ENCODE data around the gene CEBPZ.

CEBPZ gene

GRCh38 chr2:37250869-37251740 is 19.7 kb upstream of the CEBPZ start:
- Histone ChIP-seq H3K36me3 (ENCODE audit: insufficient read depth, low read length) (peaks cover 91% of the 10 kb centered on the region), H3K4me2 (ENCODE audit: low read depth, low read length, poor library complexity, severe bottlenecking) (no peak overlapping the region), H3F3A (ENCODE audit: low read depth) (no peaks in the 10 kb centered on the region), H3K4me3 (ENCODE audit: low read length, poor library complexity, severe bottlenecking) (no peak overlapping the region), H3K27me3 (ENCODE audit: insufficient read depth, low read length, poor library complexity, severe bottlenecking) (no peaks in the 10 kb centered on the region), H3K79me2 (ENCODE audit: insufficient read depth, low read length) (no peaks in the 10 kb centered on the region), H3K9ac (ENCODE audit: low read depth, low read length, poor library complexity, severe bottlenecking) (no peak overlapping the region), H4K20me1 (ENCODE audit: insufficient read depth, low read length, poor library complexity, severe bottlenecking) (no peaks in the 10 kb centered on the region), H2AFZ (ENCODE audit: low read length) (no peak overlapping the region), H3K9me2 (replicated peaks; ENCODE audit: low read depth, low read length) (no peaks in the 10 kb centered on the region), H3K9me3 (ENCODE audit: insufficient read depth, low read depth, low read length) (no peaks in the 10 kb centered on the region), H3K4me1 (ENCODE audit: insufficient read depth, low read length, poor library complexity, severe bottlenecking) (no peaks in the 10 kb centered on the region)
- TF ChIP-seq, protein P1, sequence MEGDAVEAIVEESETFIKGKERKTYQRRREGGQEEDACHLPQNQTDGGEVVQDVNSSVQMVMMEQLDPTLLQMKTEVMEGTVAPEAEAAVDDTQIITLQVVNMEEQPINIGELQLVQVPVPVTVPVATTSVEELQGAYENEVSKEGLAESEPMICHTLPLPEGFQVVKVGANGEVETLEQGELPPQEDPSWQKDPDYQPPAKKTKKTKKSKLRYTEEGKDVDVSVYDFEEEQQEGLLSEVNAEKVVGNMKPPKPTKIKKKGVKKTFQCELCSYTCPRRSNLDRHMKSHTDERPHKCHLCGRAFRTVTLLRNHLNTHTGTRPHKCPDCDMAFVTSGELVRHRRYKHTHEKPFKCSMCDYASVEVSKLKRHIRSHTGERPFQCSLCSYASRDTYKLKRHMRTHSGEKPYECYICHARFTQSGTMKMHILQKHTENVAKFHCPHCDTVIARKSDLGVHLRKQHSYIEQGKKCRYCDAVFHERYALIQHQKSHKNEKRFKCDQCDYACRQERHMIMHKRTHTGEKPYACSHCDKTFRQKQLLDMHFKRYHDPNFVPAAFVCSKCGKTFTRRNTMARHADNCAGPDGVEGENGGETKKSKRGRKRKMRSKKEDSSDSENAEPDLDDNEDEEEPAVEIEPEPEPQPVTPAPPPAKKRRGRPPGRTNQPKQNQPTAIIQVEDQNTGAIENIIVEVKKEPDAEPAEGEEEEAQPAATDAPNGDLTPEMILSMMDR (conservative IDR thresholded peaks at IDR 0.05; ENCODE audit: low read length), result no peak
- TF ChIP-seq EZH2phosphoT487 (IDR thresholded peaks at IDR 0.05; ENCODE audit: borderline replicate concordance), result no peak

GRCh38 chr2:37246205-37246604 is 14.8 kb upstream of the CEBPZ start:
- H3K4me2 ChIP-seq (ENCODE audit: low read depth, low read length, poor library complexity, severe bottlenecking), result no peak overlapping the region
- no peaks in the 10 kb centered on the region for H3K27me3 ChIP-seq (ENCODE audit: insufficient read depth, low read length, poor library complexity, severe bottlenecking)
- no peak overlapping the region for H3K4me3 ChIP-seq (ENCODE audit: low read length, poor library complexity, severe bottlenecking)
- H4K20me1 ChIP-seq (ENCODE audit: insufficient read depth, low read length, poor library complexity, severe bottlenecking), result no peaks in the 10 kb centered on the region
- no peaks in the 10 kb centered on the region for H3K9me3 ChIP-seq (ENCODE audit: insufficient read depth, low read depth, low read length)
- no peak overlapping the region for H3K9ac ChIP-seq (ENCODE audit: low read depth, low read length, poor library complexity, severe bottlenecking)
- TF ChIP-seq, protein P1 (conservative IDR thresholded peaks at IDR 0.05; ENCODE audit: low read length), result no peak
- TF ChIP-seq EZH2phosphoT487 (IDR thresholded peaks at IDR 0.05; ENCODE audit: borderline replicate concordance), result no peak
- no peaks in the 10 kb centered on the region for H3K79me2 ChIP-seq (ENCODE audit: insufficient read depth, low read length)
- H3K4me1 ChIP-seq (ENCODE audit: insufficient read depth, low read length, poor library complexity, severe bottlenecking), result no peaks in the 10 kb centered on the region
- no peaks in the 10 kb centered on the region for H3K9me2 ChIP-seq (replicated peaks; ENCODE audit: low read depth, low read length)
- peaks cover 85% of the 10 kb centered on the region for H3K36me3 ChIP-seq (ENCODE audit: insufficient read depth, low read length)
- no peaks in the 10 kb centered on the region for H3F3A ChIP-seq (ENCODE audit: low read depth)
- H2AFZ ChIP-seq (ENCODE audit: low read length), result no peak overlapping the region

- Histone ChIP-seq H3K9me2 (replicated peaks; ENCODE audit: low read depth, low read length) (no peaks in the 10 kb centered on the region), H3K4me3 (ENCODE audit: low read length, poor library complexity, severe bottlenecking) (no peak overlapping the region), H3K27me3 (ENCODE audit: insufficient read depth, low read length, poor library complexity, severe bottlenecking) (no peaks in the 10 kb centered on the region), H4K20me1 (ENCODE audit: insufficient read depth, low read length, poor library complexity, severe bottlenecking) (no peaks in the 10 kb centered on the region), H3K36me3 (ENCODE audit: insufficient read depth, low read length) (peaks cover 75% of the 10 kb centered on the region), H3K9me3 (ENCODE audit: insufficient read depth, low read depth, low read length) (no peaks in the 10 kb centered on the region), H3K9ac (ENCODE audit: low read depth, low read length, poor library complexity, severe bottlenecking) (no peak overlapping the region), H3F3A (ENCODE audit: low read depth) (no peaks in the 10 kb centered on the region), H3K4me2 (ENCODE audit: low read depth, low read length, poor library complexity, severe bottlenecking) (no peak overlapping the region), H3K79me2 (ENCODE audit: insufficient read depth, low read length) (no peaks in the 10 kb centered on the region), H2AFZ (ENCODE audit: low read length) (no peak overlapping the region), H3K4me1 (ENCODE audit: insufficient read depth, low read length, poor library complexity, severe bottlenecking) (no peaks in the 10 kb centered on the region)
- TF ChIP-seq, protein P1 (conservative IDR thresholded peaks at IDR 0.05; ENCODE audit: low read length), result no peak
- TF ChIP-seq EZH2phosphoT487 (IDR thresholded peaks at IDR 0.05; ENCODE audit: borderline replicate concordance), result no peak
Observed at GRCh38 chr2:37244755-37245154, 13.4 kb upstream of the CEBPZ start.
